Testis (tissue), 2 donors: ENCODE measurements around the gene POLRMT.

ENCODE experiments used
- POLR2A ChIP-seq: fragments of 450-650 bp; IDR thresholded peaks from one replicate; pipeline ENCODE4 v1.6.1; 2017; ENCODE audit warnings: antibody characterized with exemption, mild to moderate bottlenecking, moderate library complexity
- TF ChIP-seq, protein P1 (sequence below), 3 experiments: fragments of 450-650 bp in 2 of 3; fragments of 200-600 bp in 1 of 3; sonication (generic) in 1 of 3; IDR thresholded peaks; one replicate each; pipeline ENCODE4 v1.5.1; 2016 to 2019; ENCODE audit warnings: antibody characterized with exemption in 3 of 3, mild to moderate bottlenecking in 2 of 3, moderate library complexity in 1 of 3

DNA sequence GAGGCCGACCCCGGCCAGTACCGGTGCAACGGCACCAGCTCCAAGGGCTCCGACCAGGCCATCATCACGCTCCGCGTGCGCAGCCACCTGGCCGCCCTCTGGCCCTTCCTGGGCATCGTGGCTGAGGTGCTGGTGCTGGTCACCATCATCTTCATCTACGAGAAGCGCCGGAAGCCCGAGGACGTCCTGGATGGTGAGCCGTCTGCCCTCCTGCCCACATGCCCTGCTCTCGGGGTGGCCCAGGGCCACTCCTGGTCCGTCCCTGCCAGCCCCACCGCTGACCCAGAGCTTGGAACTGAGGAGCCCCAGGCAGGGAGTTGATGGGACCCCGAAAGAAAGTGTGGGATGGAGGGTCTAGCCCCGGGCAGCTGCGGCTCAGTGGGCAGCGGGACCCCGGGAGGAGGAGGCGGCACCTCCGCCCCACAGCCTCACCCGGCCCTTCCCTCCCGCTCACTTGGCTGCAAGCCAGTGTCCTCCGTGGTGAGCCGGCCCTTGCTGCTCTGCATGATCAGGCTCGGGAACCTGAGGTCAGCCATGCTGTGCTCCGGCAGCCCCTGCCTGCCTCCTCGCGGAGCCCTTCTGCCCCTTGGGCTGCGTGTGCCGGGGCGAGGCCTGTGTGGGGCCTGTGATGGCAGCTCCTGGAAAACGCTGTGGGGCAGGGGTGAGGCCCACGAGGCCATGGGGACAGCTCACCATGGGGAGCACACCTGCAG lies 51.8 kb downstream of the POLRMT start:
- TF ChIP-seq POLR2A: no peak
- TF ChIP-seq, protein P1, sequence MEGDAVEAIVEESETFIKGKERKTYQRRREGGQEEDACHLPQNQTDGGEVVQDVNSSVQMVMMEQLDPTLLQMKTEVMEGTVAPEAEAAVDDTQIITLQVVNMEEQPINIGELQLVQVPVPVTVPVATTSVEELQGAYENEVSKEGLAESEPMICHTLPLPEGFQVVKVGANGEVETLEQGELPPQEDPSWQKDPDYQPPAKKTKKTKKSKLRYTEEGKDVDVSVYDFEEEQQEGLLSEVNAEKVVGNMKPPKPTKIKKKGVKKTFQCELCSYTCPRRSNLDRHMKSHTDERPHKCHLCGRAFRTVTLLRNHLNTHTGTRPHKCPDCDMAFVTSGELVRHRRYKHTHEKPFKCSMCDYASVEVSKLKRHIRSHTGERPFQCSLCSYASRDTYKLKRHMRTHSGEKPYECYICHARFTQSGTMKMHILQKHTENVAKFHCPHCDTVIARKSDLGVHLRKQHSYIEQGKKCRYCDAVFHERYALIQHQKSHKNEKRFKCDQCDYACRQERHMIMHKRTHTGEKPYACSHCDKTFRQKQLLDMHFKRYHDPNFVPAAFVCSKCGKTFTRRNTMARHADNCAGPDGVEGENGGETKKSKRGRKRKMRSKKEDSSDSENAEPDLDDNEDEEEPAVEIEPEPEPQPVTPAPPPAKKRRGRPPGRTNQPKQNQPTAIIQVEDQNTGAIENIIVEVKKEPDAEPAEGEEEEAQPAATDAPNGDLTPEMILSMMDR (IDR thresholded peaks at IDR 0.05): no peak
